Ovary (tissue), 9 donors: ENCODE data around the gene SH3PXD2A. TPM values are rescaled to one million over a fixed set of nuclear protein-coding genes. Genes with fewer than 3 reads are reported as not detected.

Experiments
- DNase-seq, 5 donors: peaks; one replicate each; pipeline ENCODE4 v3.0.0-alpha.2; 2019 to 2020
- H3K27ac ChIP-seq, 2 donors: fragments of 200-600 bp; one replicate each; pipeline versions ENCODE4 v1.5.1 to v1.8.0; 2019 to 2022
- H3K27me3 ChIP-seq: fragments of 200-600 bp; one replicate; pipeline ENCODE4 v1.8.0; 2022
- H3K36me3 ChIP-seq: fragments of 200-600 bp; sonication (generic); one replicate; pipeline ENCODE4 v1.5.1; 2019
- H3K4me1 ChIP-seq: one replicate; pipeline ENCODE4 v1.8.1; 2013; ENCODE audit warnings: mild to moderate bottlenecking, moderate library complexity; ENCODE audit not compliant: insufficient read depth
- H3K4me3 ChIP-seq: fragments of 200-600 bp; sonication (generic); one replicate; pipeline ENCODE4 v1.5.1; 2017
- H3K9me3 ChIP-seq, 2 donors: fragments of 200-600 bp in 1 of 2; sonication (generic) in 1 of 2; one replicate each; pipeline versions ENCODE4 v1.5.1 to v1.8.1; 2013 to 2019; ENCODE audit warnings: mild to moderate bottlenecking in 1 of 2, moderate library complexity in 1 of 2
- CTCF ChIP-seq, 3 donors: fragments of 450-650 bp in 2 of 3; fragments of 200-600 bp in 1 of 3; IDR thresholded peaks; one replicate each; pipeline versions ENCODE4 v1.5.1 to v1.8.0; 2016 to 2022; ENCODE audit warnings: antibody characterized with exemption in 3 of 3, mild to moderate bottlenecking in 1 of 3
- EP300 ChIP-seq: sonication (generic); formaldehyde crosslinking; IDR thresholded peaks from one replicate; pipeline ENCODE4 v1.6.1; 2017; ENCODE audit warnings: antibody characterized with exemption
- POLR2A ChIP-seq: fragments of 450-650 bp; IDR thresholded peaks from one replicate; pipeline ENCODE4 v1.6.1; 2017; ENCODE audit warnings: antibody characterized with exemption, mild to moderate bottlenecking, moderate library complexity
- WGBS, 3 donors: extraction: QIAGEN DNeasy Blood & Tissue Kit in 1 of 3; methylation state at CpG; one replicate each; pipeline versions ENCODE4 v1.1.5 to v1.1.7; 2013 to 2017; 5-methylcytosine and 5-hydroxymethylcytosine counted together
- intact Hi-C, 4 donors: fragments of 100-400 bp; cut with DNase I; formaldehyde crosslinking; loops; one replicate each; pipeline versions ENCODE4 v1.11.0 to v1.15.1; 2022 to 2023
- polyA plus RNA-seq, 2 donors: library from polyadenylated mRNA; stranded (reverse); fragments of 200-250 nt in 1 of 2; fragments of 350-450 nt in 1 of 2; fragmentation: Illumina TruSeq in 1 of 2; extraction: RNeasy Lipid Tissue Mini Kit (QIAGEN cat#74804) in 1 of 2; gene quantifications; one replicate each; pipeline ENCODE4 v1.2.3, GENCODE V29; 2013 to 2014
- total RNA-seq, 7 donors: library from RNA; depleted of rRNA in 2 of 7; stranded (reverse); fragments of >200 nt in 2 of 7; fragmentation: NEBNext Ultra II Directional in 3 of 7; extraction: Animal tissue kit (Norgen Biotek cat#: 25700) in 3 of 7; gene quantifications; one replicate each; pipeline versions ENCODE4 v1.1.0 to v1.2.4, GENCODE V29; 2016 to 2023
- donor health status: DM: no; HTN: no; CAD: no; lungs with moderate emphysema.
- donor health status: DM: no; HTN: no; CAD: no.
- donor health status: Bipolar disorder and iron deficiency.
- donor health status: DM: yes; HTN: yes; CAD: no.
- donor health status: DM: no; HTN: no; CAD: no.
- donor health status: DM: yes; HTN: yes; CAD: no.

The SH3PXD2A gene
- total and polyA plus RNA-seq, 9 donors, result 15.3 to 82.9 (median 52.2) TPM

GRCh38 chr10:103549349-103549685 lies 306.1 kb downstream of the SH3PXD2A start:
- H3K27ac ChIP-seq, result no peak overlapping the region
- H3K4me1 ChIP-seq, result no peaks in the 10 kb centered on the region
- no peaks in the 10 kb centered on the region for H3K36me3 ChIP-seq
- H3K27me3 ChIP-seq, result no peaks in the 10 kb centered on the region
- no peaks in the 10 kb centered on the region for H3K9me3 ChIP-seq
- intact Hi-C loops, result no loop called here
- no peak for DNase-seq
- TF ChIP-seq CTCF (IDR thresholded peaks at IDR 0.05) (no peak), POLR2A (no peak), EP300 (no peak)
- H3K4me3 ChIP-seq, result no peak overlapping the region
- 97 to 98% (median 98%) methylated on average over 3 of the region's 3 CpGs for WGBS, 3 donors

- H3K27me3 ChIP-seq, result no peaks in the 10 kb centered on the region
- H3K36me3 ChIP-seq, result no peaks in the 10 kb centered on the region
- no peak overlapping the region for H3K27ac ChIP-seq
- no peaks in the 10 kb centered on the region for H3K4me1 ChIP-seq
- no peak for TF ChIP-seq POLR2A
- no peak for TF ChIP-seq CTCF (IDR thresholded peaks at IDR 0.05)
- TF ChIP-seq EP300, result no peak
- H3K4me3 ChIP-seq, result no peak overlapping the region
- intact Hi-C loops, result no loop called here
- peak in 2 of 5 donors; percentile 13 to 23 for DNase-seq
- H3K9me3 ChIP-seq, result no peaks in the 10 kb centered on the region
- 86 to 93% (median 89%) methylated on average over 11 to 12 of the region's 12 CpGs for WGBS, 3 donors
Observed at GRCh38 chr10:103548581-103549348, 306.6 kb downstream of the SH3PXD2A start.

GRCh38 chr10:103548006-103548405 lies 307.4 kb downstream of the SH3PXD2A start:
- H3K9me3 ChIP-seq, result no peaks in the 10 kb centered on the region
- no peak overlapping the region for H3K4me3 ChIP-seq
- H3K4me1 ChIP-seq, result peaks cover 2% of the 10 kb centered on the region
- no peak for DNase-seq
- 94 to 100% (median 96%) methylated on average over 3 of the region's 3 CpGs for WGBS, 3 donors
- H3K27me3 ChIP-seq, result no peaks in the 10 kb centered on the region
- no peak overlapping the region for H3K27ac ChIP-seq
- intact Hi-C loops, result no loop called here
- TF ChIP-seq CTCF (IDR thresholded peaks at IDR 0.05) (no peak), POLR2A (no peak), EP300 (no peak)
- H3K36me3 ChIP-seq, result no peaks in the 10 kb centered on the region

- Histone ChIP-seq H3K27ac (no peak overlapping the region), H3K4me1 (peaks cover 3% of the 10 kb centered on the region), H3K27me3 (no peaks in the 10 kb centered on the region), H3K9me3 (no peaks in the 10 kb centered on the region), H3K4me3 (no peak overlapping the region), H3K36me3 (no peaks in the 10 kb centered on the region)
- intact Hi-C loops, result no loop called here
- DNase-seq, result peak in 1 of 5 donors; percentile 33
- TF ChIP-seq CTCF (IDR thresholded peaks at IDR 0.05) (no peak), POLR2A (no peak), EP300 (no peak)
- WGBS, 3 donors, result 59 to 83% (median 69%) methylated on average over 10 of the region's 10 CpGs
Observed at GRCh38 chr10:103547391-103547946, 307.9 kb downstream of the SH3PXD2A start.
